A549 (cell line): ENCODE results near the gene HSPG2. TPM values are rescaled to one million over a fixed set of nuclear protein-coding genes. Genes with fewer than 3 reads are reported as not detected.

ENCODE experiments used
- ATAC-seq, 2 experiments: fragments of 200-7000 bp in 1 of 2; fragments of >200 bp in 1 of 2; cut with Nextera tagmentation in 1 of 2; cut with Tn5 transposase in 1 of 2; 3 replicates each; pipeline versions ENCODE4 v1.8.0 to v1.9.1; 2018 to 2020; ENCODE audit warnings: mild to moderate bottlenecking in 1 of 2, moderate library complexity in 1 of 2
- CTCF ChIA-PET: fragments of 300-600 bp; sonication (Branson Sonifier 250); formaldehyde crosslinking; extraction: SDS; loops from one replicate; lab custom pipeline; 2021; ENCODE audit warnings: antibody characterized with exemption, inconsistent platforms; lab: Yijun Ruan, JAX
- POLR2A ChIA-PET: fragments of 350-600 bp; formaldehyde crosslinking; extraction: SDS; loops from one replicate; lab custom pipeline; 2021; ENCODE audit warnings: antibody characterized with exemption, inconsistent platforms; lab: Yijun Ruan, JAX
- DNase-seq, 2 experiments: peaks; one replicate each; pipeline versions ENCODE4 v3.0.0 to v3.0.0-alpha.2; 2011 to 2016; ENCODE audit warnings: low read depth in 1 of 2, low spot score in 1 of 2
- FAIRE-seq: peaks from 2 replicates; lab custom pipeline; 2011; peaks lifted over from hg19 to GRCh38; lab: Jason Lieb, UNC
- H3K27ac ChIP-seq, 2 experiments: fragments of >200 bp; sonication (Bioruptor Twin); formaldehyde crosslinking; 3 replicates each; pipeline ENCODE4 v1.5.1; 2016 to 2017
- H3K4me1 ChIP-seq: fragments of >200 bp; sonication (Bioruptor Twin); formaldehyde crosslinking; 3 replicates; pipeline ENCODE4 v1.6.1; 2016
- H3K4me2 ChIP-seq: fragments of >200 bp; sonication (Bioruptor Twin); formaldehyde crosslinking; 3 replicates; pipeline ENCODE4 v1.6.1; 2016
- H3K4me3 ChIP-seq: fragments of >200 bp; sonication (Bioruptor Twin); formaldehyde crosslinking; 3 replicates; pipeline ENCODE4 v1.5.1; 2016
- H3K9me3 ChIP-seq: fragments of >200 bp; sonication (Bioruptor Twin); formaldehyde crosslinking; 3 replicates; pipeline ENCODE4 v1.6.1; 2016
- BHLHE40 ChIP-seq: IDR thresholded peaks from 2 replicates; pipeline ENCODE4 v1.6.1; 2012; ENCODE audit warnings: low read depth, low read length, inconsistent platforms
- CBX2 ChIP-seq: fragments of 200-600 bp; sonication (generic); IDR thresholded peaks from 2 replicates; pipeline ENCODE4 v1.6.1; 2016; ENCODE audit warnings: low read depth, mild to moderate bottlenecking, borderline replicate concordance
- CBX8 ChIP-seq: fragments of 200-600 bp; sonication (generic); IDR thresholded peaks from 2 replicates; pipeline ENCODE4 v1.6.1; 2016
- CHD2 ChIP-seq: fragments of 150-350 bp; IDR thresholded peaks from 2 replicates; pipeline ENCODE4 v1.6.1; 2014; ENCODE audit warnings: low read length; ENCODE audit not compliant: partially characterized antibody
- EHF ChIP-seq: fragments of 250-450 bp; sonication (Bioruptor Pico); IDR thresholded peaks from 2 replicates; pipeline ENCODE4 v1.5.0; 2020; ENCODE audit warnings: mild to moderate bottlenecking
- FOSL2 ChIP-seq, 2 experiments: fragments of 450-650 bp in 1 of 2; fragments of >200 bp in 1 of 2; sonication (Bioruptor Twin) in 1 of 2; formaldehyde crosslinking; IDR thresholded peaks; 2 replicates each; pipeline versions ENCODE4 v1.5.0 to v1.6.1; 2016 to 2020; ENCODE audit warnings: mild to moderate bottlenecking in 1 of 2, moderate library complexity in 1 of 2
- FOXS1 ChIP-seq: fragments of 250-450 bp; sonication (Bioruptor Pico); IDR thresholded peaks from 2 replicates; pipeline ENCODE4 v1.5.0; 2020; ENCODE audit warnings: mild to moderate bottlenecking, moderate library complexity
- GATA3 ChIP-seq: IDR thresholded peaks from 2 replicates; pipeline ENCODE4 v1.6.1; 2012; ENCODE audit warnings: borderline replicate concordance
- HEYL ChIP-seq: fragments of 250-450 bp; sonication (Bioruptor Pico); IDR thresholded peaks from 2 replicates; pipeline ENCODE4 v1.8.0; 2021; ENCODE audit warnings: mild to moderate bottlenecking, moderate library complexity
- HMGXB4 ChIP-seq: fragments of 250-450 bp; sonication (Bioruptor Pico); IDR thresholded peaks from 2 replicates; pipeline ENCODE4 v1.5.0; 2021; ENCODE audit warnings: mild to moderate bottlenecking, moderate library complexity, borderline replicate concordance
- HOXA7 ChIP-seq: fragments of 250-450 bp; sonication (Bioruptor Pico); IDR thresholded peaks from 2 replicates; pipeline ENCODE4 v1.5.0; 2020; ENCODE audit warnings: mild to moderate bottlenecking, moderate library complexity
- JUN ChIP-seq, 2 experiments: fragments of >200 bp; sonication (Bioruptor Twin); formaldehyde crosslinking; IDR thresholded peaks; 2 replicates in 1 of 2; 3 replicates in 1 of 2; pipeline ENCODE4 v1.6.1; 2016 to 2017
- KDM5A ChIP-seq: fragments of 200-600 bp; sonication (generic); IDR thresholded peaks from 2 replicates; pipeline ENCODE4 v1.6.1; 2016; ENCODE audit warnings: antibody characterized with exemption, mild to moderate bottlenecking
- MAX ChIP-seq: IDR thresholded peaks from 2 replicates; pipeline ENCODE4 v1.6.1; 2012
- NPAS2 ChIP-seq: fragments of 250-450 bp; sonication (Bioruptor Pico); IDR thresholded peaks from 2 replicates; pipeline ENCODE4 v1.8.0; 2022; ENCODE audit warnings: mild to moderate bottlenecking, moderate library complexity, borderline replicate concordance
- PBX3 ChIP-seq: IDR thresholded peaks from 2 replicates; pipeline ENCODE4 v1.6.1; 2012
- RAD21 ChIP-seq, 2 experiments: fragments of >200 bp in 1 of 2; sonication (Bioruptor Twin) in 1 of 2; formaldehyde crosslinking in 1 of 2; IDR thresholded peaks in 1 of 2; conservative IDR thresholded peaks in 1 of 2; 2 replicates in 1 of 2; 3 replicates in 1 of 2; pipeline ENCODE4 v1.6.1; 2012 to 2018; ENCODE audit warnings: inconsistent platforms in 1 of 2
- RCOR1 ChIP-seq: fragments of 150-350 bp; IDR thresholded peaks from 2 replicates; pipeline ENCODE4 v1.6.1; 2014; ENCODE audit warnings: antibody characterized with exemption, low read length, low read depth
- RNF2 ChIP-seq: fragments of 200-600 bp; sonication (generic); IDR thresholded peaks from 2 replicates; pipeline ENCODE4 v1.6.1; 2016; ENCODE audit warnings: low read depth, mild to moderate bottlenecking, antibody characterized with exemption, moderate library complexity, borderline replicate concordance
- SREBF2 ChIP-seq: fragments of 450-650 bp; IDR thresholded peaks from 2 replicates; pipeline ENCODE4 v1.6.1; 2014; ENCODE audit warnings: mild to moderate bottlenecking, moderate library complexity
- TFCP2L1 ChIP-seq: fragments of 250-450 bp; sonication (Bioruptor Pico); IDR thresholded peaks from 2 replicates; pipeline ENCODE4 v1.5.0; 2021; ENCODE audit warnings: mild to moderate bottlenecking
- ZFP36 ChIP-seq: fragments of 450-650 bp; IDR thresholded peaks from 2 replicates; pipeline ENCODE4 v1.6.1; 2014; ENCODE audit warnings: borderline replicate concordance; ENCODE audit not compliant: partially characterized antibody
- ZNF302 ChIP-seq: fragments of 250-450 bp; sonication (Bioruptor Pico); IDR thresholded peaks from 2 replicates; pipeline ENCODE4 v1.9.0; 2021; ENCODE audit warnings: inconsistent platforms, mild to moderate bottlenecking, moderate library complexity
- WGBS: methylation state at CpG from one replicate; pipeline ENCODE4 v1.1.6; 2017; ENCODE audit errors: missing lambda C conversion rate; 5-methylcytosine and 5-hydroxymethylcytosine counted together
- polyA plus RNA-seq, 4 experiments: library from polyadenylated mRNA; depleted of rRNA in 3 of 4; stranded (reverse); fragments of >200 nt; fragmentation: RNase III in 1 of 4; extraction: RNeasy Plus Mini Kit Qiagen cat#74134 plus additional on column Dnase treatment in 1 of 4; gene quantifications; 2 replicates in 3 of 4; 3 replicates in 1 of 4; pipeline ENCODE4 v1.2.3, GENCODE V29; 2011 to 2017
- TF ChIP-seq, protein P1 (sequence below): fragments of 200-600 bp; sonication (generic); IDR thresholded peaks from 2 replicates; pipeline ENCODE4 v1.6.1; 2016; ENCODE audit warnings: antibody characterized with exemption, mild to moderate bottlenecking, moderate library complexity
- TF ChIP-seq, protein P2 (sequence below): fragments of 250-450 bp; sonication (Bioruptor Pico); IDR thresholded peaks from 2 replicates; pipeline ENCODE4 v1.5.0; 2020; ENCODE audit warnings: low read depth, mild to moderate bottlenecking, moderate library complexity
- TF ChIP-seq, protein P3 (sequence below): fragments of >200 bp; sonication (Bioruptor Twin); formaldehyde crosslinking; IDR thresholded peaks from 3 replicates; pipeline ENCODE4 v1.5.1; 2016

The HSPG2 gene
- polyA plus RNA-seq, 2 of the 4 experiments (the other 2 are of a cell fraction), result 7.0 to 42.7 TPM

- DNase-seq (no peak), FAIRE-seq (no peak)
- no peak overlapping the region for H3K4me2 ChIP-seq
- no peak for TF ChIP-seq CBX8
- TF ChIP-seq JUN (IDR thresholded peaks at IDR 0.05), result no peak
- no peak for TF ChIP-seq HMGXB4 (CRISPR knock-in tag)
- TF ChIP-seq CHD2, result no peak
- no peak for TF ChIP-seq HOXA7 (CRISPR knock-in tag)
- no peak for TF ChIP-seq TFCP2L1 (CRISPR knock-in tag)
- TF ChIP-seq ZFP36, result no peak
- TF ChIP-seq BHLHE40, result no peak
- TF ChIP-seq RCOR1, result no peak
- TF ChIP-seq PBX3, result no peak
- no peak for TF ChIP-seq MAX
- TF ChIP-seq RNF2, result no peak
- TF ChIP-seq KDM5A, result no peak
- TF ChIP-seq FOXS1, result no peak
- TF ChIP-seq RAD21 (conservative IDR thresholded peaks at IDR 0.05 in 1 of 2, IDR thresholded peaks at IDR 0.05 in 1 of 2), result no peak
- TF ChIP-seq EHF (CRISPR knock-in tag), result no peak
- TF ChIP-seq, all 56 proteins: peak for 0
- ChIA-PET CTCF (no interaction called here), POLR2A (no interaction called here)
- ATAC-seq, result no peak
- Histone ChIP-seq H3K4me1 (no peaks in the 10 kb centered on the region), H3K9me3 (no peaks in the 10 kb centered on the region), H3K27ac (no peak overlapping the region), H3K4me3 (no peak overlapping the region)
- WGBS, result 88% methylated on average over 4 of the region's 11 CpGs
These were observed 49.3 kb downstream of the HSPG2 start for GRCh38 chr1:21887796-21888195.

DNA sequence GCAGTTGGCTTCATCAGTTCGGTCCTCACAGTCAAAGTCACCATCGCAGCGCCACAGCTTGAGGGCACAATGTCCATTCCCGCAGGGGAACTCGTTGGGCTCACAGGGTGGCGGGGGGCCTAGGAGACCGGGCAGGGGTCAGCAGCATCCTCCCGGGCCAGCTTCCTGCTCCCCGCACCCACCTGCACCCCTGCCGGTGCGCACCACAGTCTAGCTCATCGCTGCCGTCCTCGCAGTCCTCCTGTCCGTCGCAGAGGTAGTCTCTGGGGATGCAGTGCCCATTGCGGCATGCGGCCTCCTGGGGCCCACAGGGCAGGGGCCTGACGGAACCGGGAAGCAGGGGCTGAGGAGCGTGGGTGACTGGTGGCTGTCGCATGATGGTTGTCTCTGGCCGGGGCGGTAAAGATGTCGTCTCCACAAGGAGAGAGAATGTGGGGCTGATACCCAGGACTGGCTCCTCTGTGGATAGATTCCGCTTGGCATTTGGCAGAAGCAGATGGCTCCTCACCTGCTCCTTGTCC, 49.8 kb downstream of the HSPG2 start:
- FAIRE-seq (no peak), DNase-seq (no peak), ATAC-seq (no peak)
- ChIA-PET POLR2A (no interaction called here), CTCF (no interaction called here)
- no peak overlapping the region for H3K27ac ChIP-seq
- H3K9me3 ChIP-seq, result no peaks in the 10 kb centered on the region
- H3K4me3 ChIP-seq, result no peak overlapping the region
- no peak overlapping the region for H3K4me2 ChIP-seq
- H3K4me1 ChIP-seq, result no peaks in the 10 kb centered on the region
- 97% methylated on average over 21 of the region's 26 CpGs for WGBS
- TF ChIP-seq, protein P1, sequence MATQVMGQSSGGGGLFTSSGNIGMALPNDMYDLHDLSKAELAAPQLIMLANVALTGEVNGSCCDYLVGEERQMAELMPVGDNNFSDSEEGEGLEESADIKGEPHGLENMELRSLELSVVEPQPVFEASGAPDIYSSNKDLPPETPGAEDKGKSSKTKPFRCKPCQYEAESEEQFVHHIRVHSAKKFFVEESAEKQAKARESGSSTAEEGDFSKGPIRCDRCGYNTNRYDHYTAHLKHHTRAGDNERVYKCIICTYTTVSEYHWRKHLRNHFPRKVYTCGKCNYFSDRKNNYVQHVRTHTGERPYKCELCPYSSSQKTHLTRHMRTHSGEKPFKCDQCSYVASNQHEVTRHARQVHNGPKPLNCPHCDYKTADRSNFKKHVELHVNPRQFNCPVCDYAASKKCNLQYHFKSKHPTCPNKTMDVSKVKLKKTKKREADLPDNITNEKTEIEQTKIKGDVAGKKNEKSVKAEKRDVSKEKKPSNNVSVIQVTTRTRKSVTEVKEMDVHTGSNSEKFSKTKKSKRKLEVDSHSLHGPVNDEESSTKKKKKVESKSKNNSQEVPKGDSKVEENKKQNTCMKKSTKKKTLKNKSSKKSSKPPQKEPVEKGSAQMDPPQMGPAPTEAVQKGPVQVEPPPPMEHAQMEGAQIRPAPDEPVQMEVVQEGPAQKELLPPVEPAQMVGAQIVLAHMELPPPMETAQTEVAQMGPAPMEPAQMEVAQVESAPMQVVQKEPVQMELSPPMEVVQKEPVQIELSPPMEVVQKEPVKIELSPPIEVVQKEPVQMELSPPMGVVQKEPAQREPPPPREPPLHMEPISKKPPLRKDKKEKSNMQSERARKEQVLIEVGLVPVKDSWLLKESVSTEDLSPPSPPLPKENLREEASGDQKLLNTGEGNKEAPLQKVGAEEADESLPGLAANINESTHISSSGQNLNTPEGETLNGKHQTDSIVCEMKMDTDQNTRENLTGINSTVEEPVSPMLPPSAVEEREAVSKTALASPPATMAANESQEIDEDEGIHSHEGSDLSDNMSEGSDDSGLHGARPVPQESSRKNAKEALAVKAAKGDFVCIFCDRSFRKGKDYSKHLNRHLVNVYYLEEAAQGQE, result no peak
- TF ChIP-seq, protein P2, sequence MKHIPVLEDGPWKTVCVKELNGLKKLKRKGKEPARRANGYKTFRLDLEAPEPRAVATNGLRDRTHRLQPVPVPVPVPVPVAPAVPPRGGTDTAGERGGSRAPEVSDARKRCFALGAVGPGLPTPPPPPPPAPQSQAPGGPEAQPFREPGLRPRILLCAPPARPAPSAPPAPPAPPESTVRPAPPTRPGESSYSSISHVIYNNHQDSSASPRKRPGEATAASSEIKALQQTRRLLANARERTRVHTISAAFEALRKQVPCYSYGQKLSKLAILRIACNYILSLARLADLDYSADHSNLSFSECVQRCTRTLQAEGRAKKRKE (CRISPR knock-in tag), result no peak
- no peak for TF ChIP-seq HEYL
- no peak for TF ChIP-seq GATA3
- TF ChIP-seq FOXS1, result no peak
- TF ChIP-seq SREBF2, result no peak
- TF ChIP-seq JUN (IDR thresholded peaks at IDR 0.05), result no peak
- no peak for TF ChIP-seq EHF (CRISPR knock-in tag)
- TF ChIP-seq ZNF302 (CRISPR knock-in tag), result no peak
- no peak for TF ChIP-seq CBX2
- no peak for TF ChIP-seq FOSL2 (IDR thresholded peaks at IDR 0.05)
- no peak for TF ChIP-seq FOSL2 (CRISPR knock-in tag; IDR thresholded peaks at IDR 0.05)
- no peak for TF ChIP-seq NPAS2
- TF ChIP-seq, protein P3, sequence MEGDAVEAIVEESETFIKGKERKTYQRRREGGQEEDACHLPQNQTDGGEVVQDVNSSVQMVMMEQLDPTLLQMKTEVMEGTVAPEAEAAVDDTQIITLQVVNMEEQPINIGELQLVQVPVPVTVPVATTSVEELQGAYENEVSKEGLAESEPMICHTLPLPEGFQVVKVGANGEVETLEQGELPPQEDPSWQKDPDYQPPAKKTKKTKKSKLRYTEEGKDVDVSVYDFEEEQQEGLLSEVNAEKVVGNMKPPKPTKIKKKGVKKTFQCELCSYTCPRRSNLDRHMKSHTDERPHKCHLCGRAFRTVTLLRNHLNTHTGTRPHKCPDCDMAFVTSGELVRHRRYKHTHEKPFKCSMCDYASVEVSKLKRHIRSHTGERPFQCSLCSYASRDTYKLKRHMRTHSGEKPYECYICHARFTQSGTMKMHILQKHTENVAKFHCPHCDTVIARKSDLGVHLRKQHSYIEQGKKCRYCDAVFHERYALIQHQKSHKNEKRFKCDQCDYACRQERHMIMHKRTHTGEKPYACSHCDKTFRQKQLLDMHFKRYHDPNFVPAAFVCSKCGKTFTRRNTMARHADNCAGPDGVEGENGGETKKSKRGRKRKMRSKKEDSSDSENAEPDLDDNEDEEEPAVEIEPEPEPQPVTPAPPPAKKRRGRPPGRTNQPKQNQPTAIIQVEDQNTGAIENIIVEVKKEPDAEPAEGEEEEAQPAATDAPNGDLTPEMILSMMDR, result no peak
